Activated B cell treated with CpG ODN at 0.5 μM for 24 hours (primary cell): ENCODE results near the gene KLK7. TPM values are rescaled to one million over a fixed set of nuclear protein-coding genes. Genes with fewer than 3 reads are reported as not detected.

ENCODE experiments used
- ATAC-seq: fragments of 200-7000 bp; cut with Tn5 transposase; one replicate; pipeline ENCODE4 v1.10.0; 2021; ENCODE audit warnings: low read depth, mild to moderate bottlenecking, moderate library complexity
- CTCF ChIA-PET: fragments of 350-600 bp; sonication (Branson Sonifier 250); formaldehyde crosslinking; loops from one replicate; lab custom pipeline; 2021; ENCODE audit warnings: antibody characterized with exemption; lab: Charles Lee
- POLR2A ChIA-PET: fragments of 350-600 bp; sonication (Branson Sonifier 250); formaldehyde crosslinking; loops from one replicate; lab custom pipeline; 2021; ENCODE audit warnings: antibody characterized with exemption; lab: Charles Lee
- DNase-seq: peaks from one replicate; pipeline ENCODE4 v3.0.0; 2022
- H3K27ac Mint-ChIP-seq: one replicate; pipeline ENCODE4 v1.8.0; 2020; ENCODE audit warnings: mixed read lengths
- H3K27me3 Mint-ChIP-seq: one replicate; pipeline ENCODE4 v1.8.0; 2021; ENCODE audit warnings: mixed read lengths
- H3K36me3 Mint-ChIP-seq: one replicate; pipeline ENCODE4 v1.8.0; 2021; ENCODE audit warnings: low read depth, mixed read lengths
- H3K4me1 Mint-ChIP-seq: one replicate; pipeline ENCODE4 v1.8.0; 2021; ENCODE audit warnings: mixed read lengths
- H3K4me3 Mint-ChIP-seq: one replicate; pipeline ENCODE4 v1.8.0; 2020; ENCODE audit warnings: mild to moderate bottlenecking, mixed read lengths
- H3K9me3 Mint-ChIP-seq: one replicate; pipeline ENCODE4 v1.8.0; 2020; ENCODE audit warnings: mixed read lengths
- CTCF ChIP-seq: fragments of 200-600 bp; IDR thresholded peaks from one replicate; pipeline ENCODE4 v1.8.0; 2022; ENCODE audit warnings: antibody characterized with exemption, mild to moderate bottlenecking
- intact Hi-C: fragments of 100-400 bp; cut with micrococcal nuclease; formaldehyde crosslinking; loops from one replicate; pipeline ENCODE4 v1.15.1; 2024
- total RNA-seq: library from RNA; stranded (reverse); gene quantifications from 2 replicates; pipeline ENCODE4 v1.2.3, GENCODE V29; 2022

Gene KLK7
- total RNA-seq, 1 donor from 2014 or later, result not detected

DNA sequence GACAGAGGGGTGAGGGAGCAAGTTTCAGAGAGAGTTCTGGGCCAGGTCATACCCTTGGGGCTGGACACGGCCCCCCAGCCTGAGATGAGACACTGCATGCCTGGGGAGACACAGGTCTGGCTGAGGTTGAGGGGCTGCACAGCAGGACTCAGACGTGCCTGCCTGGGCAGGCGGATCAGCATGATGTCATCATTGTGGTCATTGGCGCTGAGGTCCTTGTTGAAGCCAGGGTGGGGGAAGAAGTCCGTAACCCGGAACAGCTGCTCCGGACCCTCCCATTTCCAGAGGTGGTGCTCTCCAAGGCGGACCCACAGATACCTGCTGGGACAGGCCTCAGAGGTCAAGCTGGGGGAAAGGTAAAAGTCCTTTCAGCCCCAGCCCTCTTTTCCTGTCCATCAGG is 22.7 kb upstream of the KLK7 start:
- POLR2A ChIA-PET, result no interaction called here
- CTCF ChIA-PET, result no interaction called here
- no peak for ATAC-seq
- Mint-ChIP-seq H3K9me3 (no peaks in the 10 kb centered on the region), H3K27me3 (peaks cover 18% of the 10 kb centered on the region), H3K4me3 (no peak overlapping the region), H3K36me3 (no peaks in the 10 kb centered on the region), H3K4me1 (no peaks in the 10 kb centered on the region), H3K27ac (no peak overlapping the region)
- TF ChIP-seq CTCF, result no peak
- no peak for DNase-seq
- intact Hi-C loops, result no loop called here

DNA sequence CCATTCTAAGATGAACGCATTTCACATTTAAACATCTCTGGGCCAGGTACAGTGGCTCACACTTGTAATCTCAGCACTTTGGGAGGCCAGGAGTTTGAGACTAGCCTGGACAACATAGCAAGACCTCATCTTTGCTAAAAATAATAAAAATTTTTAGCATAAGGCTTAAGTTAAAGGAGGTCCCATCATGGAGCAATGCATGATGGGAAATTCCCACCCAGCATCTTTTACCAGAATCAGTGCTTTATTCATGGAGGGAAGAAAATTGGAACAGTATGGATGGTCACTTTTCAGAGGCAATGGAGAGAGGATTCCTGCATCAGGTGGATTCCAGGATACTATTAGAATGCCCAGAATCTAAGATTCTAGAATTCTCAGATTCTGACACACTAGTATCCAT is 21.5 kb upstream of the KLK7 start:
- H3K36me3 Mint-ChIP-seq, result no peaks in the 10 kb centered on the region
- no peak for TF ChIP-seq CTCF
- DNase-seq (no peak), ATAC-seq (no peak)
- no peaks in the 10 kb centered on the region for H3K4me1 Mint-ChIP-seq
- no peaks in the 10 kb centered on the region for H3K9me3 Mint-ChIP-seq
- H3K27me3 Mint-ChIP-seq, result peaks cover 23% of the 10 kb centered on the region
- CTCF ChIA-PET, result no interaction called here
- POLR2A ChIA-PET, result no interaction called here
- no peak overlapping the region for H3K4me3 Mint-ChIP-seq
- intact Hi-C loops, result no loop called here
- H3K27ac Mint-ChIP-seq, result no peak overlapping the region

GRCh38 chr19:51003316-51003715 is 19.6 kb upstream of the KLK7 start:
- intact Hi-C loops, result no loop called here
- H3K4me3 Mint-ChIP-seq, result no peak overlapping the region
- POLR2A ChIA-PET, result no interaction called here
- ATAC-seq (no peak), DNase-seq (no peak)
- H3K36me3 Mint-ChIP-seq, result no peaks in the 10 kb centered on the region
- no peaks in the 10 kb centered on the region for H3K4me1 Mint-ChIP-seq
- peaks cover 21% of the 10 kb centered on the region for H3K27me3 Mint-ChIP-seq
- CTCF ChIA-PET, result no interaction called here
- no peak for TF ChIP-seq CTCF
- H3K9me3 Mint-ChIP-seq, result no peaks in the 10 kb centered on the region
- H3K27ac Mint-ChIP-seq, result no peak overlapping the region

- Mint-ChIP-seq H3K36me3 (no peaks in the 10 kb centered on the region), H3K9me3 (no peaks in the 10 kb centered on the region), H3K4me1 (no peaks in the 10 kb centered on the region), H3K4me3 (no peak overlapping the region), H3K27me3 (peaks cover 24% of the 10 kb centered on the region), H3K27ac (no peak overlapping the region)
- no peak for DNase-seq
- intact Hi-C loops, result no loop called here
- ChIA-PET POLR2A (no interaction called here), CTCF (interaction anchor here (0.6 kb wide), 1 partner anchor 719 kb away, joined by 4 read pairs; no protein-coding TSS in a partner anchor)
- ATAC-seq, result no peak
- no peak for TF ChIP-seq CTCF
Observed at GRCh38 chr19:51002542-51003311, 19.0 kb upstream of the KLK7 start.

DNA sequence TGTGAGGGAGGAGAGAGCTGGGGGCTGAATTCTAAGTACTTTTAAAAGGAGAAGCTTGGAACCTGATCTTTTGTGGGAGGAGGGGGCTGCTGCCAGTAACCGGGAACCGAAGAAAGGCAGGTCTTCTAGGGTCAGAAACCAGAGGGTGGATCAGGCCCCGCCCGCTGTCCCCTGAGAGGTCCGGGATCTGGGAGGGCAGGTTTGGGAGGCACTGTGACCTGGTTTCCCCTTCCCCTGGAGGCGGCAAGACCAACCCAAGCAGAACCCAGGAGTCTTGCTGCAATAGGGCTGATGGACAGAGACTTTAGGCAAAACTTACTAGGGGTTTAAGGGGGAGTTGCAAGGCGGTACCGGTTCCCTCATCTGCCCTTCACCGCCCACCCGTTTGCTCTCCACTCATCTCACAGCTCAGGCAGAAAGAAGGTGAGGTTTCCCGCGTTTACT is 18.4 kb upstream of the KLK7 start:
- peaks cover 24% of the 10 kb centered on the region for H3K27me3 Mint-ChIP-seq

More for the DNA sequence above, 18.4 kb upstream of the KLK7 start:
- Mint-ChIP-seq H3K4me1 (no peaks in the 10 kb centered on the region), H3K27ac (no peak overlapping the region), H3K9me3 (no peaks in the 10 kb centered on the region), H3K36me3 (no peaks in the 10 kb centered on the region), H3K4me3 (no peak overlapping the region)
- ChIA-PET POLR2A (no interaction called here), CTCF (interaction anchor here (0.6 kb wide), 1 partner anchor 718 kb away, joined by 4 read pairs; no protein-coding TSS in a partner anchor)
- intact Hi-C loops, result no loop called here
- TF ChIP-seq CTCF, result no peak
- DNase-seq, result no peak
- ATAC-seq, result no peak
